Umbilical cord (tissue), 2 donors: Measurements from ENCODE around the gene SAMMSON. TPM values are rescaled to one million over a fixed set of nuclear protein-coding genes. Genes with fewer than 3 reads are reported as not detected.

Experiments
- DNase-seq: peaks from one replicate; pipeline ENCODE4 v3.0.0-alpha.2; 2015; ENCODE audit warnings: low spot score
- total RNA-seq: library from RNA; depleted of rRNA; stranded (reverse); fragments of >200 nt; gene quantifications from one replicate; pipeline ENCODE4 v1.2.3, GENCODE V29; 2014; ENCODE audit warnings: low replicate concordance; ENCODE audit not compliant: insufficient read depth

SAMMSON gene
- total RNA-seq, 1 donor from 2014 or later: 26.2 TPM

DNA sequence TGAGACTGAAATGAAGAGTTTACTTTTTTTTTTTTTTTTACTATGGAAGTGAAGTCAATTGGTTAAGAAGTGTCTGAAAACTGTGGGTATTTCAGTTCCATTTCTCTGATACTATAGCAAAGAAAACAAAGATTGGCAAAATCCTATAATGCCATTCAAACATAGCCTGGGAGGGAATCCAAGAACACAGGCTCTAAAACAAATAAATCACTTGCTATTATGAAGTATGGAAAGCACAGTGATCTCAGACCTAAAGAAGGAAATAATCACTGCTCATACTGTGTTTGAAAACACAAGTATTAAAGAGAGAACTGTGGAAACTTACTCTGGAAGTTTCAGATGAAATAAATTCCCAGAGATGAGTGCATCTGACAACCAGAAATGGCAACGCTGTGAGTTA lies 12.0 kb downstream of the SAMMSON start:
- DNase-seq: peak; percentile 58

DNA sequence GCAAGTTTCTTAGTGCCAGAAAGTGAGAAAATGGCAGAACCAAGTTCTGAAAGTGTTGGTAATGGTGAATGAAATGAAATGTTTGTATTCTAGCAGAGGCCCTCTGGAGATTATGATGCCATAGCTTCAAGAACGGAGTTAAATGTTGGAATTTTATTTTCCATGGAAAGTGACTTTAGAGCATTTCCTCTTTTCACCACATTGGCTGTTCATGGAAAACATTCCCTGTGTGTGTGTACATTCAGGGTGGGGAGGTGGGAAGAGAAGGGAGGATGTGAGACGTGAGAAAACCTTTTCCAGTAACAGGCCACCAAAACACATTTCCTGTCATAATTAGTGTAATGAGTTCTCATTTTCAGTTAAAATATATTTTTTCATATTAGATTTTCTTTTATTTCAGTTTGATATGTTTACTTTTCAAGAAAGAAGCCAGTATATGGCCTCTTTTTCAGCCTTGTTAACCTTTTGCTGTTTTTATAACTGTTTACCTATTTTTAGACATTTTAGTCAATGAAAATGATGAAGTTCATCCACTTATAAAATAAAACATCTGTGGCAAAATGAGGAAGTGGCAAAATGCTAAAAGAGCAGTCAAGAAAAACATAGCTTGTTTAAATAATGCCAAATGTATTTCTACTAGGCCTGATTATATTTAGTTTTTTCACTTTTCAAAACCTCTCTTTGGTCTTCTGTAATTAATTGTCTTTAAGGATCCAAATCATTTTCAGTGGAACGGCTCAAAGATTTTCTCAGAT lies 21.6 kb downstream of the SAMMSON start:
- DNase-seq: peak; percentile 30

DNA sequence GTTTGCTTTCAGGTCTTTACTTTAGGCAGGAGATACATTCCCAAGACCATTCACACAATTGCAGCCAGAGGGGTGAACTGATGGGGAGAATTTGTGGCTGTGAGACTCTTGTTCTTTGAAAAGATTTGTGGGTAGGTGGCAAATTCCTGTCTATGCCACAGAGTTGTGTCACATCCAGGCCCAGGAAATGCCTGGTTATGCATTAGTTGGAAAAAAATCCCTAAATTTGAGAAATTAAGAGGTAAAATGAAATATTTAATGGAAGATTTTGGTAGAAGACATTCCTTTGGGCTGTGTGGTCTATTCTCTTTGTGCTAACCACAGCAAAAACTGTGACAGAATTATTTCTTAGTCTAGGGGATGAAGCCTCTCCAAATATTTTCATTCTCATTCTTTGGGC lies 28.8 kb downstream of the SAMMSON start:
- no peak for DNase-seq

DNA sequence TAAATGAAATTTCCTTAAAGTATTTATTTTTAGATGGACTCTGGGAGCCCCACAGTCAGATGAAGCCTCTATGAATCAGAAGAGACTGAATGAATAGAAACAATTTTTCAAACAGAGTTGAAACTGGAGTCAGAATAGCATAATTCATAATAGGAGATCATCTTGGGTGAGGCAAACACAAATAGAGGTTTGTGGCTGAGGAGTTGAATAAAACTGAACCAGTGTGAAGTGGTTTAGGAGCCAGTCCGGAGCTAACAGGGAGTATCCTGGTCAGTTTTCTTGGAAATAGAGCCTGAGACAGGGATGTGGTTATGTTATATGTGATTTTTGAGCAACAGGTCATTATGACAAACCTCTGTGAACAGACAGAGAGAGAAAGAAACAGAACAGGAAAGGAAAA lies 39.2 kb downstream of the SAMMSON start:
- DNase-seq: no peak

DNA sequence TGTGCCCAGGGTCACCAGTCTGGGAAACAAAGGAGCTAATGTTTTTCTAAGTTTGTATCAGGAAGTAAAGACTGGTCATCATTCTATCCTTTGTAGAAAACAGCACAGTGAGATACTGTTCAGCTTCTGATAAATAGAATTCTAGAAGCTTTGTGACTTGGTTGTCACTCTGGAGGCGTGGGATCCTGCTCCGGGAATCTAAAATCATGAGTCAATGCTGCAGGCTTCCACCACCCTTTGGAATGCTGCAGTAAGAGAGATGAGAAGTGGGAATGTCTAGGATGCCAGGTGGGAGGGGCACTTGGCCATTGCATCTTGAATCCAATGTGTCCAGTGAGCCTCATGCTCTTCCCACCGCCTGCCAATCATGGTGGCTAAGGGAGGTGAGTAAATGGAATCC lies 40.9 kb downstream of the SAMMSON start:
- no peak for DNase-seq

DNA sequence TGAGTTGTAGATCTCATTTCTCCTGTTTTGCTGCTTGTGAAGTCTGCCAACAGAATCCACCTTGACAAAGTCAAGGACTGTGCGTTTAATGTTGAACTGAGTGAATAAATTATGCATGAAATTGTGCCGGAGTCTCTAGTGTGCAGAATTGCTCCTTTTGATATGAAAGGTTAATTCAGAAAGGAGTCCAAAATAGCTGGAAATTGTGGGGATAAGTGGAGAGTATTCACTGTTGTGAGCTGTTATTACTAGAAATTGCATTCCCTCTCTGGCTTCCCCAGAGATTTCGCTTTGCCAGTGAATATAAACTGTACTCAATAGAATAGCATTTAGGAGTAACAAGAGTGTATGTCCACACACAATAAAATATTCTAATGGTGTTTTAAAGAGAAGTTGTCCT lies 43.1 kb downstream of the SAMMSON start:
- DNase-seq: no peak

DNA sequence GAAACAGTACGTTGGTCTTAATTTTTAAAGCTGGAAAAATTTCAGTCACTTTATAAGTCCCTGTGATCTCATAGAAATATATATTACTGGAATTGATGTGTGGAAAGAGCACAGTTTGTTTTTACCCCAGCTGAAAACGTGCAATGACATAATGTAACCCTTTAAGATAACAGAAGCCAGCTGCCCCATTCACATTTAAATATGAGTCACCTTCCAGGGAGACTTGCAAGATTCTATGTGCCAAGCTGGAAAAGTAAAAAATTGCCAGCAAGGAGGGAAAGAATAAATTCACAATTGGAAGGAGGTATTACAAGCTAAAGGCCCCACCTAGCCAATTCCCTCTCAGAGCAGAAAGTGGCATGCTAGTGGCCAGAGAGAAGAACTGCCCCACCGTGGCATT lies 50.2 kb downstream of the SAMMSON start:
- DNase-seq: peak; percentile 56

DNA sequence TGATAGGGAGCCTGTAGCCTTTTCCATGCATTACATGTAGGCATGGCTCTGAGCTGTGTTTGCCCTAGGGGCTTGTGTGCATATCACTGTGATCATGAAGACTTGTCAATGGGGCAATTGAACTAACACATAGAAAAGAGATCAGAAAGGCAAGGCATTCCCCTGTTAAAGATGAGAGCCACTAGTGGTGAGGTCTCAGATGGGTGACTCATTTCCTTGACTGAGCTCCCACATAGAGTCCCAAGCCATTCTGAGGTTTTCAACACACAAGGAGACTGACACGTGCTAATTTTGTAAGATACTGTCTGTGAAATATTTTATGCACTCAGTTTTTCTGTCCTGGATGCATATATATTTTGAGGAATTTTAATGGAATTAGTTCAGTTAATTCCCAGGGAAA lies 53.8 kb downstream of the SAMMSON start:
- DNase-seq: no peak

DNA sequence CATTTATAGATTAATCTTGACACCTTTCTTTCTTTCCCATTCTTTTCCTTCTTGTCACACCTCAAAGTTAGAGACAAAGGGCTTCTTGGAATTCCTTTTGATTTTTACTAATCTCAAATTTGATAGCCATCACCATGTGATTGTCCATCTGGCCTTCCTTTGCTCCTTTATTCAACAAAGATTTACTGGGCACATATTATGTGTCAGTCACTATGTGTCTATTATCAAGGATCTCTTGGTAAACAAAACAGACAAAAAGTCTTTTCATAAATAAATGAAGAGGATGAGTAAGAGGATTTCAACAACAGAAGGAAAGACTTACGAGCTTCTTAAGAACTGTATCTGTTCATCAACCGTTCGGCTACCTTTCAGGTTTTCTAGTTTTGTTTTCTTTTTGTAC lies 56.5 kb downstream of the SAMMSON start:
- DNase-seq: no peak

DNA sequence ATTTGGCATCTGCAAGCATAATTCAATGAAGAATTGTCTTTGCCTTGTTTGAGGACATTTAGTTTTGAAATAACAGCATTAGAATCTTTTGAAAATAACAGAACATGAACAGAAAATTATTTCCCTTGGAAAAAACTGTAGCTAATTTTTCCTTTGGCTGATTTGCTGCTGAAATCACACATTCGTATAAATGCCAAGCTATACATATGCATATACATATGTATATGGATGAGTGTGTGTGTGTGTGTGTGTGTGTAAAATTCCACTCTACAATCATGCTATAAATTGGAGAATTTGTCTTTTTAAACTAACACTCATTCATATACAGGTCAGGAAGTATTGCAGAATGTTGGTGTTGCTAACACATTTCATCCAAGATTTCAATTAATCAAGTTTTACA lies 57.9 kb downstream of the SAMMSON start:
- no peak for DNase-seq

DNA sequence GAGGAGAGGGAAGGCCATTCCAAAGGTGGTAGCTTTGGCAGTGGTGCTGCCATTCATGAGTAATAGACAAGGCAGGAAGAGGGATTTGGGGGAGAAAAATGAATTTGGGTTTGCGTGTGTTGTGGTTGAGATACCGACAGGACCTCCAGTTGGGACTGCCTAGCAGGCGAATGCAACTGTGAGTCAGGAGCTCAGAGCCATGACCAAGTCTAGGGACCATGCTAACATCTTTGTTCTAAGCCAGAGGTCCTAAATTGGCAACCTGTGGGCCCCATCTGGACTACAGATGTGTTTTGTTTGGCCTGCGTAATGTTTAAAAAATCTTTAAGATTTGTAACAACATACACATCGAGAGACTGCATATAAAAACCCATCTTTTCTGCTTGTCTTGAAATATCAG lies 61.6 kb downstream of the SAMMSON start:
- DNase-seq: no peak

DNA sequence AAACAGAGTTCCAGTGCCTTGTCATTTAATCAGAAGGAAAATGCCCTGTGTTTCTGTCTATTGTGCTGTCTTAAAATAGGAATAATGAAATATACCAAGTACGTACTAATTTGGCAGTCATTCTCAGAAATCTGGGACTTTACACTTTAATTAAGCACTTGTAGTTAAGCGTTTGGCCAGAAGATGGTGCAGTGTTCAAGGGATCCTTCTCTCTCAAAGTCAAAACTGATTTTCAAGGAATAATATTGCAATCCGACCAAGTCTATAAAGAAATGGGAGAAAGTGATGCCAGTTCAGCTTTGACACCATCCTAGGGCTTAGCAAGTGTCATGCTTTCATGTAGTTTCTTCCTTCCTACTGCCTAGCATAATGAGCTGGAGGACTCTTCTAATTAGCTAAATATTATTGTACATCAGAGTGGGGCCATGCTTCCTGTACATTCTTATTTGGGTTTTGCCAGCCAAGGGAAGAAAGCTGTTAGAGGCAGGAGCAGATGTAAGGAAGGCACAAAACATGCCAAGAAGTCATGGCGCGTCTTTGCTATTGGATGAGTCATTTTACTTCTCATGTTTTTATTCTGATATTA lies 64.8 kb downstream of the SAMMSON start:
- peak; percentile 36 for DNase-seq

DNA sequence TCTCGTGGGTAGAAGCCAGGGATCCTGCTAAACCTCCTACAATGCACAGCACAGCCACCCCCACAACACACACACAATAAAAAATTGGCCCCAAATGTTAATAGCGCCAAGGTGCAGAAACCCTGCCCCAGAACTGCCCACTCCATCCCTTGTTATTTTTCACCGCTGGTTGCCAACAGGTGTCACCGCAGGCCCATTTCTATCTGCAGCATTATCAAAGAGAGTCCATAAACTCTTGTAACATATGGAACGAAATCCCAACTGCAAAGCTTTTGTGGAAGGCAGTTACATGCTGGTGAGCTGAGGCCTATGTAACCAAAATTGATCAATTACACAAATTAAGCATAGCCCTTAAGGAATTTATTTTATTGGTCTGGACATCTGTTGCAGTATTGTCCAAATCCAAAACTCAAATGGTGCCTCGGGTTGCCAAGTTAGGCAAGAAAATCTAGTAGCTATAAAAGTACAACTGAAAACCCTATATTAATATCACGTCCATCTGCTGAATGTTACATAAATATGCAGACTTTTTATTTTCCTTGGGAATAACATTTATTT lies 66.2 kb downstream of the SAMMSON start:
- no peak for DNase-seq

DNA sequence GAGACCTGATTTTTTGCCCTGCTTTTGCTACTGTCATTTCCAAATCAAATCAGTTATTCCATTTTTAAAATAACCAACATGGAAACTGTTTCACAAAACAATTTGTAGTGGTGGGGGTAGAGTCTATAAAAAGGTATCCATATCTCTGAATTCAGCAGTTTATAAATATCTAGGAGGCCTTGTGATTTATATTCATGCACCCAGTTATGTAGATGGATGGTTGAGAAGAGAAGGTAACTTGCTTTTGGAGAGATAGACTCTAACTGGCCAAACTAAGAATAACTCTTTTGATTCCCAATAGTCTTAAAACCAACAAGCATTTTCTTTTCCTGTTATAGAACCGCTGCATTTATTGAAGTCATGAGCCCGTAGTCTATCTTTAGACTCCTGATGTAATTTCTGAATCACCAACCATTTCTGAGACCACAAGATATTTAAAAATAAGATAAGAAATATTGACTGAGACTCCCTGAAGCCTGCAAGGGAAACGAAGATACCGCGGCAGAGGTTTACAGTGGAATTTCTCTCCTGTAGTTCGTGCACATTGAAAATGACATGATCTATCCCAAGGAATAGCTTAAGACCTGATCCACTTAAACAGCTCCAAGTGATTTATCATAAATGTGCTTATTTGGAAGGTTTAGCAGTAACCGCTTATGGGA lies 68.5 kb downstream of the SAMMSON start:
- DNase-seq: peak; percentile 77

DNA sequence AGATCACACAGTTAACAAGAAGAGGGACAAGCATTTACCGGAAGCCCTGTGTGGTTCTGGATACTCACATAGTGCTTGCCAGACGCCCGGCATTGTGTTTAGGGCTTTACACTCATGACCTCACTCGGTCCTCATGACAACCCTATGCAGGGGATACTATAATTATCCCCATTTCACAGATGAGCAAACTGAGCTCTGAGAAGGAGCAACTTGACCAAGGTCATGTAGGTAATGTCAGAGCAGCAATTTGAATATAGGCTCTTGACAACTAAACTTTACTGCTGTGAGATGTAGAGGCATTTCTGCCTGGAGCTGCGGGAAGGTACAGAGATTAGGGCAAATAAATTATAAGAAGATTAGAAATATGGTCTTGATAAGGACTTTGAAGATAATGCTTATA lies 70.0 kb downstream of the SAMMSON start:
- no peak for DNase-seq

DNA sequence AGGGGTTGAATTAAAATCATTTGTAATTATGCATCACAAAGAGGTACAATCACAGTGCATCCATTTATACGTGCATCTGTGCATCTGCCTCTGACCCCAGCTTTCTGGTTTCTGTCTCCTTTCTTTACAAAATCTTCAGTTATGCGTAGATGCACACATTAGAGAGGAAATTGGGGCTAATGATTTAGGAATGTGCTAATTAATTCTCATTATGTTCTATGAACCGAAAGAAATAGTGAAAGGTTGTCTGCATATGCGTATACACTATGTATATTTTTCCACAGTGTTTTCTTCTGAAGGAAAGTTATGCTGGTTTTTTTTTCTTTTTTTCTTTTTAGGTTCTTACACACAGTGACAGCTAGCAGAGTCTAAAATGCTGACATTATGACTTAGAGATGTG lies 71.6 kb downstream of the SAMMSON start:
- DNase-seq: no peak

DNA sequence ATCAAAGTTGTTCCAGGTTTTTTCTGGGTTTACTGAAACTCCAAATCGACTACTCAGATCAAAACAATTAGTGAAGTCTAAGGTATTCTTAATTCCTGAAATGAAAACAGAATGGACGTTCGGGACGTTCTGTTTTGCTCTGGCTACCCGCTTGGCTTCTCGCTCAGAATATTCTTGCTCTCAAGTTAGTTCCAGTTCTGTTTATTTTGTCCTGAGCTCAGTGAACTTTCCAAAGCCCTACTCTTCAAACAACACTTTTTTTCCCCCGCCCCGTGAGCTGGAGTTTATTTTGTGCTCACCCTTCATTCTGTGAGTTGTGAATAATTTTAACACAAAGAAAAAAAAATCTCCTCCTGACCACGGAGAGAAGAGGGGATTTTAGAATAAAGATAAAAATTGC lies 72.6 kb downstream of the SAMMSON start:
- DNase-seq: no peak

DNA sequence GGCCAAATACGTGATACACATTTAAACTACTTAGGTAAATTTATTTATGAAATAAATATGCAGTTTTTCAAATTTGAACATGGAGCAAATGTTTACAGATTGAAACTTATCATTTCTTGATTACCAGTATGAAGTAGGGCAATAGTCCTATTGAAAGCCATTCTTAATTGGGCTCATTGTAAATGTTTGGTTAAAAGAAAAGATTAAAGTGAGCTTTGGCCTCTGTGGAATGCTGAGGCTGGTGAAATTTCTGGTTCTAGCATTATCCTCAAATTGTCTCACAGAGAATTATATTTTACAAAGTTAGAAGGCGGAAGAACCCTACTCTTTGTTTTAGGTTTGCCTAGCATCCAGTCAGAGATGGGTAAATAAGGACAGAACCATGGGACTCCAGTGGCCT lies 73.2 kb downstream of the SAMMSON start:
- DNase-seq: no peak

DNA sequence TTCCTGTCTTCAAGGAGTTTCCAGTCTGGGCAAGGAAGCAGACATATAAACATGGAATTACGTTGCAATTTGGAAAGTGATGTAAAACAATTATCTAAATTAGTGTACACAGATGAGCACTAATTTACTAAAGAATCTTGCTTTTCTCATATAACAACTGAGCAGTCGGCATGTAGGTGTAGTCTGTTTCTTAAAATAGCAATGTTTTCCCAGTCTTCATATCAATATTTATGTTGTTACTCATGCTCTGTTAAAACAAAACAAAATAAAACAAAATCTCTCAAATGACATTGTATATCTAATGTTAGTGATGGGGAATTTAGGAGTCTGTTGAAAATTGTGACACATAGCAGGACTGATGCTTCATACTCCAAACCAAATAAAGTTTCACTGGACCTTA lies 75.6 kb downstream of the SAMMSON start:
- no peak for DNase-seq

DNA sequence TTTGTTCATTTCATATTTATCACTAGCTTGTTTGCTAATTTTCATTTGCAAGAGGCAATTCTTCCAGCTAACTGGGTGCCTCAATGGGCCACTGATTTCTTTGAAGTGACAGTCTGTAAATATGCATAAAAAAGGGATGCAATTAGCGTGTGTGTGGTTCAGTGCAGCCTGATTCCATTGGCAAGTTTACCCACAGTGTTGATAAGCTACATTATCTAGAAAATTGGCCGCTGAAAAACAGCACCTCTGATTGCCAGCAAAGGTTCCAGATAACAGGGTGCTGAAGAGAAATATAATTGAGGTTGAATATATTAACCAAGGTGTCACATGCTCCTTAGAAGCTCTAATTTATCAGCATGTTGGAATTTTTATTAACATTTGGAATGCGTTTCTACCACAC lies 76.9 kb downstream of the SAMMSON start:
- DNase-seq: no peak

DNA sequence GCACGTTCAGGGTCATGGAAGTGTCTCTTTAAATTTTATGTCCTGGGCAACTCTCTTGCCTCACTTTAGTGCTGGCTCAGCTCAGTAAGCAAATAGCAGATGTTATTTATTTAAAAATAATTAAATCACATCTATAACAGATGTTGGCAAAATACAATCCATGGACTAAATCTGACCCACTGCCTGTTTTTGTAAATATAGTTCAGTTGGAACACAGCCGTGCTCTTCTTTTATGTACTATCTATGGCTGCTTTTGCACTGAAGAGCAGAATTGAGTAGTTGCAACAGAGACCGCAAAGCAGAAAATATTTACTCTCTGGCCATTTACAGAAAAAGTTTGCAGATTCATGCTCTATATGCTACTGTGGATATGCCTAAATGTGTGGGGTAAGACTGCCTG lies 79.2 kb downstream of the SAMMSON start:
- DNase-seq: no peak

DNA sequence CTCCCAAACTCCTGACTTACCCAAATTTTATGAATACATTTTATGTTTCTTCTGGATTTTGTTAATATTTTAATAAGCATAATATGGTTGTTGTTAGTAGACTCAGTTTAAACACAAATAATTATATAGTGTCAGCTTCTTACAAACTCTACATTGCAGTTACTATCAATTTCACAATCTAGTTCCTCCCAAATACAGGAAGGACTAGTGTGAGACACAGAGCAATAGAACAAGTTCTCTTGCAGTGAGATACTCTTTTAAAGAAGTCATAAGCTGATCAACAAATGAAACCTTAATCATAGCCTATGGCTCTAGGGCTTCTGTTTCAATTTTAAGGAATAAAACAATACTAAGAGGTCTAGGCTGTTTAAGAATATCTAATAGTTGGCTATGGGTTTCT lies 86.1 kb downstream of the SAMMSON start:
- no peak for DNase-seq

DNA sequence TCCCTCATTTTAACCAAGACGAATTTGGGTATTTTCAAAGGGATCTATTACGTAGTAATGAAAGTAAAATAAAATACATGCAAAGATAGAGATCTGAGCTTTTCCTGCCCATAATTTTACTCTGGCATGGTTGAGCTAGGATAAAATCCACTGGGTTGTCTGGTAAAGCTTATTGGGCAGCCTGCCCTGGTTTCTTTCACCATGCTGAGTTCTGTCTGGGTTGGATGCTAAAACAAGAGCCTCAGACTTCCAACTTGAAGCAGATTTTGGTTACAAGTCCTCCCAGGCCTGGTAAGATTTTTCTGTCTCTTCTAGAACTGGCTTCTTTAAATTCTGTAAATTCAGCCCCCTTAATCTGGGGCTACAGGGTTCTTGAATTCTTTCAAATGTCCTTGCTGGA lies 86.8 kb downstream of the SAMMSON start:
- no peak for DNase-seq
